Gastroesophageal sphincter (tissue), 4 donors: ENCODE data around the gene ADORA1. TPM values are rescaled to one million over a fixed set of nuclear protein-coding genes. Genes with fewer than 3 reads are reported as not detected.

Source experiments
- ATAC-seq: fragments of 150-250 bp; one replicate; pipeline ENCODE4 v1.9.1; 2016; ENCODE audit warnings: mild to moderate bottlenecking, moderate library complexity
- H3K27ac ChIP-seq, 4 donors: fragments of 200-600 bp; sonication (generic) in 3 of 4; 1 replicate in 3 of 4; 2 replicates in 1 of 4; pipeline ENCODE4 v1.5.1; 2016 to 2019
- H3K27me3 ChIP-seq: fragments of 200-600 bp; sonication (generic); one replicate; pipeline ENCODE4 v1.5.1; 2019
- H3K36me3 ChIP-seq, 2 donors: fragments of 200-600 bp; sonication (generic); one replicate each; pipeline ENCODE4 v1.5.1; 2019; ENCODE audit warnings: control low read depth in 1 of 2
- H3K4me1 ChIP-seq, 3 donors: fragments of 200-600 bp; sonication (generic); 1 replicate in 2 of 3; 2 replicates in 1 of 3; pipeline ENCODE4 v1.5.1; 2016 to 2019; ENCODE audit warnings: control low read depth in 2 of 3
- H3K4me3 ChIP-seq, 2 donors: fragments of 200-600 bp; sonication (generic); one replicate each; pipeline ENCODE4 v1.5.1; 2019; ENCODE audit warnings: mild to moderate bottlenecking in 1 of 2, moderate library complexity in 1 of 2
- H3K9me3 ChIP-seq, 3 donors: fragments of 200-600 bp; sonication (generic); one replicate each; pipeline ENCODE4 v1.5.1; 2017 to 2019; ENCODE audit warnings: control low read depth in 2 of 3
- CTCF ChIP-seq, 4 experiments: fragments of 200-600 bp in 2 of 4; fragments of 450-650 bp in 2 of 4; sonication (generic) in 1 of 4; IDR thresholded peaks; one replicate each; pipeline ENCODE4 v1.5.1; 2017 to 2019; ENCODE audit warnings: antibody characterized with exemption in 4 of 4, mild to moderate bottlenecking in 2 of 4, moderate library complexity in 2 of 4
- EP300 ChIP-seq: sonication (generic); formaldehyde crosslinking; IDR thresholded peaks from one replicate; pipeline ENCODE4 v1.6.1; 2017; ENCODE audit warnings: antibody characterized with exemption, mild to moderate bottlenecking
- POLR2A ChIP-seq, 2 donors: fragments of 450-650 bp; IDR thresholded peaks; one replicate each; pipeline ENCODE4 v1.6.1; 2017; ENCODE audit warnings: antibody characterized with exemption in 2 of 2, mild to moderate bottlenecking in 2 of 2, moderate library complexity in 1 of 2
- POLR2AphosphoS5 ChIP-seq: sonication (generic); formaldehyde crosslinking; IDR thresholded peaks from one replicate; pipeline ENCODE4 v1.6.1; 2017; ENCODE audit warnings: antibody characterized with exemption
- WGBS, 2 donors: methylation state at CpG; one replicate each; pipeline ENCODE4 v1.1.5; 2018; ENCODE audit warnings: low coverage in 1 of 2; 5-methylcytosine and 5-hydroxymethylcytosine counted together
- total RNA-seq, 4 donors: library from RNA; depleted of rRNA; stranded (reverse); fragments of >200 nt; gene quantifications; one replicate each; pipeline ENCODE4 v1.1.0, GENCODE V29; 2016

Gene ADORA1
- total RNA-seq, 4 donors from 2014 or later = 0.16 to 2.7 (median 0.33) TPM

GRCh38 chr1:203206129-203206687 lies 78.7 kb downstream of the ADORA1 start:
- no peaks in the 10 kb centered on the region for H3K36me3 ChIP-seq
- TF ChIP-seq CTCF (IDR thresholded peaks at IDR 0.05) = no peak
- no peak for TF ChIP-seq POLR2A (IDR thresholded peaks at IDR 0.05)
- TF ChIP-seq POLR2AphosphoS5 = no peak
- TF ChIP-seq EP300 = no peak

GRCh38 chr1:203207751-203208150 lies 80.2 kb downstream of the ADORA1 start:
- no peak overlapping the region for H3K4me3 ChIP-seq
- no peaks in the 10 kb centered on the region for H3K27me3 ChIP-seq
- no peak for TF ChIP-seq CTCF (IDR thresholded peaks at IDR 0.05)
- TF ChIP-seq POLR2AphosphoS5 = no peak
- no peak for TF ChIP-seq POLR2A (IDR thresholded peaks at IDR 0.05)
- TF ChIP-seq EP300 = no peak
- peaks cover 0 to 4% (median 0%) of the 10 kb centered on the region in 3 donors for H3K4me1 ChIP-seq
- no peak for ATAC-seq
- H3K27ac ChIP-seq = no peak overlapping the region
- no peaks in the 10 kb centered on the region for H3K9me3 ChIP-seq
- WGBS, 2 donors = 40 to 90% methylated on average over 2 of the region's 2 CpGs
- H3K36me3 ChIP-seq = no peaks in the 10 kb centered on the region

More at GRCh38 chr1:203206129-203206687, 78.7 kb downstream of the ADORA1 start:
- no peak for ATAC-seq
- Histone ChIP-seq H3K27ac (no peak overlapping the region), H3K27me3 (no peaks in the 10 kb centered on the region), H3K4me1 (peaks cover 0 to 8% (median 5%) of the 10 kb centered on the region in 3 donors), H3K4me3 (no peak overlapping the region), H3K9me3 (no peaks in the 10 kb centered on the region)
- 72 to 83% methylated on average over 2 to 3 of the region's 5 CpGs for WGBS, 2 donors

- no peak for ATAC-seq
- H3K4me3 ChIP-seq = no peak overlapping the region
- no peak overlapping the region for H3K27ac ChIP-seq
- H3K4me1 ChIP-seq = no peaks in the 10 kb centered on the region
- TF ChIP-seq POLR2A (IDR thresholded peaks at IDR 0.05) = no peak
- no peak for TF ChIP-seq POLR2AphosphoS5
- TF ChIP-seq EP300 = no peak
- TF ChIP-seq CTCF (IDR thresholded peaks at IDR 0.05) = no peak
- no peaks in the 10 kb centered on the region for H3K27me3 ChIP-seq
- WGBS, 2 donors = 83 to 100% methylated on average over 1 of the region's 1 CpG
- no peaks in the 10 kb centered on the region for H3K9me3 ChIP-seq
- no peaks in the 10 kb centered on the region for H3K36me3 ChIP-seq
These were observed 80.7 kb downstream of the ADORA1 start for GRCh38 chr1:203208181-203208580.

GRCh38 chr1:203210350-203210749 lies 82.8 kb downstream of the ADORA1 start:
- no peak for TF ChIP-seq POLR2A (IDR thresholded peaks at IDR 0.05)
- no peak for TF ChIP-seq EP300
- no peak for TF ChIP-seq CTCF (IDR thresholded peaks at IDR 0.05)
- TF ChIP-seq POLR2AphosphoS5 = no peak
- no peak for ATAC-seq

GRCh38 chr1:203210988-203211387 lies 83.5 kb downstream of the ADORA1 start:
- H3K36me3 ChIP-seq = no peaks in the 10 kb centered on the region
- no peaks in the 10 kb centered on the region for H3K9me3 ChIP-seq
- H3K4me1 ChIP-seq = peaks cover 0 to 1% (median 0%) of the 10 kb centered on the region in 3 donors
- H3K27ac ChIP-seq = no peak overlapping the region
- no peak overlapping the region for H3K4me3 ChIP-seq
- no peak for ATAC-seq
- TF ChIP-seq CTCF (IDR thresholded peaks at IDR 0.05) = no peak
- no peak for TF ChIP-seq EP300
- no peaks in the 10 kb centered on the region for H3K27me3 ChIP-seq

More at GRCh38 chr1:203210350-203210749, 82.8 kb downstream of the ADORA1 start:
- no peaks in the 10 kb centered on the region for H3K9me3 ChIP-seq
- no peak overlapping the region for H3K27ac ChIP-seq
- no peak overlapping the region for H3K4me3 ChIP-seq
- no peaks in the 10 kb centered on the region for H3K27me3 ChIP-seq
- H3K4me1 ChIP-seq = no peaks in the 10 kb centered on the region
- no peaks in the 10 kb centered on the region for H3K36me3 ChIP-seq
